Chondrocyte (in vitro differentiated cells): ENCODE data around the gene PSKH1. TPM values are rescaled to one million over a fixed set of nuclear protein-coding genes. Genes with fewer than 3 reads are reported as not detected.

Source experiments
- DNase-seq: peaks from one replicate; pipeline ENCODE4 v3.0.0; 2021; ENCODE audit warnings: mixed read lengths, low spot score
- H3K27ac Mint-ChIP-seq: one replicate; pipeline ENCODE4 v1.8.0; 2021; ENCODE audit warnings: mild to moderate bottlenecking, moderate library complexity, mixed read lengths; ENCODE audit not compliant: unreplicated experiment
- H3K27me3 Mint-ChIP-seq: 2 replicates; pipeline ENCODE4 v1.8.0; 2021; ENCODE audit warnings: low read depth, mixed read lengths
- H3K36me3 Mint-ChIP-seq: 2 replicates; pipeline ENCODE4 v1.8.0; 2021; ENCODE audit warnings: low read depth, mixed read lengths
- H3K4me1 Mint-ChIP-seq: 2 replicates; pipeline ENCODE4 v1.8.0; 2021; ENCODE audit warnings: low read depth, mild to moderate bottlenecking, mixed read lengths
- H3K4me3 Mint-ChIP-seq: one replicate; pipeline ENCODE4 v1.8.0; 2021; ENCODE audit warnings: mild to moderate bottlenecking, moderate library complexity, mixed read lengths; ENCODE audit not compliant: unreplicated experiment
- H3K9me3 Mint-ChIP-seq: 2 replicates; pipeline ENCODE4 v1.8.0; 2021; ENCODE audit warnings: low read depth, mixed read lengths
- CTCF ChIP-seq: fragments of 200-600 bp; sonication (generic); IDR thresholded peaks from 2 replicates; pipeline ENCODE4 v1.5.0; 2021; ENCODE audit warnings: antibody characterized with exemption, mild to moderate bottlenecking, moderate library complexity
- total RNA-seq: library from RNA; stranded (reverse); gene quantifications from 3 replicates; pipeline ENCODE4 v1.2.1, GENCODE V29; 2021

PSKH1 gene
- total RNA-seq, 1 donor from 2014 or later = 35.9 TPM

- H3K27me3 Mint-ChIP-seq = no peaks in the 10 kb centered on the region
- DNase-seq = no peak
- no peak overlapping the region for H3K4me3 Mint-ChIP-seq
- no peak overlapping the region for H3K27ac Mint-ChIP-seq
- peak; percentile 88 for TF ChIP-seq CTCF
- no peaks in the 10 kb centered on the region for H3K9me3 Mint-ChIP-seq
- peaks cover 28% of the 10 kb centered on the region for H3K36me3 Mint-ChIP-seq
- H3K4me1 Mint-ChIP-seq = peaks cover 4% of the 10 kb centered on the region
Measured at GRCh38 chr16:67883872-67884261, 9.2 kb upstream of the PSKH1 start.

DNA sequence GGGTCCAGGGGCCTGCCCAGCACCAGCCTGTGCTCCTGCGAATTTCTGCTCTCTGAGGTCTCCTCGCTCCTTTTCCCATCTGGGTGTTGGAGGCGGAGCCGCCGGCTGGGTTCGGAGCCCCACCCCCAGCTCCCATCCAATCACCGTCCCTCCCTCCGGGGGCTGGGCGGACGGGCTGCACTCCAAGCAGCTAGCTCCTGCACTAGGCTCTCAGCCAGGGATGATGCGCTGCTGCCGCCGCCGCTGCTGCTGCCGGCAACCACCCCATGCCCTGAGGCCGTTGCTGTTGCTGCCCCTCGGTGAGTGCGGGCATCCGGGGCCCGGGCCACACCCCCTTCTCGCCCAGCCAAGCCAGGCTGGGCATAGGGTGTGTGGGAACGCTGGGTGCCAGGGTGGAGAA is 8.4 kb upstream of the PSKH1 start, which contains the start of gene NRN1L:
Gene NRN1L (plus strand): TSS at position 202 of the 400 bp plus-strand sequence. CDS start 19 bp downstream, at position 221.
- no peak for TF ChIP-seq CTCF
- H3K36me3 Mint-ChIP-seq = peaks cover 21% of the 10 kb centered on the region
- H3K4me1 Mint-ChIP-seq = peaks cover 4% of the 10 kb centered on the region
- H3K27me3 Mint-ChIP-seq = no peaks in the 10 kb centered on the region
- H3K9me3 Mint-ChIP-seq = no peaks in the 10 kb centered on the region
- H3K4me3 Mint-ChIP-seq = no peak within 1 kb of the TSS
- peak; percentile 95 for DNase-seq
- H3K27ac Mint-ChIP-seq = no peak within 1 kb of the TSS

GRCh38 chr16:67885545-67885944 is 7.5 kb upstream of the PSKH1 start:
- Mint-ChIP-seq H3K4me3 (no peak overlapping the region), H3K27me3 (no peaks in the 10 kb centered on the region), H3K27ac (no peak overlapping the region), H3K4me1 (peaks cover 4% of the 10 kb centered on the region), H3K36me3 (peaks cover 20% of the 10 kb centered on the region), H3K9me3 (no peaks in the 10 kb centered on the region)
- DNase-seq = no peak
- TF ChIP-seq CTCF = no peak

GRCh38 chr16:67885976-67886375 is 7.1 kb upstream of the PSKH1 start:
- no peak for DNase-seq
- no peak for TF ChIP-seq CTCF
- H3K27me3 Mint-ChIP-seq = no peaks in the 10 kb centered on the region
- H3K4me1 Mint-ChIP-seq = peaks cover 4% of the 10 kb centered on the region
- no peak overlapping the region for H3K4me3 Mint-ChIP-seq
- no peaks in the 10 kb centered on the region for H3K9me3 Mint-ChIP-seq
- no peak overlapping the region for H3K27ac Mint-ChIP-seq
- peaks cover 20% of the 10 kb centered on the region for H3K36me3 Mint-ChIP-seq

- Mint-ChIP-seq H3K36me3 (peaks cover 18% of the 10 kb centered on the region), H3K4me3 (no peak overlapping the region), H3K27ac (no peak overlapping the region), H3K27me3 (no peaks in the 10 kb centered on the region), H3K9me3 (no peaks in the 10 kb centered on the region), H3K4me1 (peaks cover 4% of the 10 kb centered on the region)
- no peak for DNase-seq
- no peak for TF ChIP-seq CTCF
Measured at GRCh38 chr16:67886387-67886786, 6.7 kb upstream of the PSKH1 start.
